ENCODE measurements around the gene LETMD1. TPM values are rescaled to one million over a fixed set of nuclear protein-coding genes. Genes with fewer than 3 reads are reported as not detected.

The LETMD1 gene
- total RNA-seq, 1 donor from 2014 or later: 64.3 TPM

DNA sequence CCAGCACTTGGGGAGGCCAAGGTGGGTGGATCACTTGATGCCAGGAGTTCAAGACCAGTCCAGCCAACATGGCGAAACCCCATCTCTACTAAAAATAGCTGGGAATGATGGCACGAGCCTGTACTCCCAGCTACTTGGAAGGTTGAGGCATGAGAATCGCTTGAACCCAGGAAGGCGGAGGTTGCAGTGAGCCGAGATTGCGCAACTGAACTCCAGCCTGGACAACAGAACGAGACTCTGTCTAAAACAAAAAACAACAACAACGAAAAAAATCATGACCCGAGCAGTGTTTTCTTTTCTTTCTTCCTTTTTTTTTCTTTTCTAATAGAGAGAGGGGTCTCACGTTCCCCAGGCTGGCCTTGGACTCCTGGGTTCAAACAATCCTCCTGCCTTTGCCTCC is 38.8 kb downstream of the LETMD1 start:
- H3K36me3 ChIP-seq: no peaks in the 10 kb centered on the region
- no peak overlapping the region for H3K27ac ChIP-seq
- no peaks in the 10 kb centered on the region for H3K9me3 ChIP-seq
- intact Hi-C loops (cut with DNase I): no loop called here
- no peak for DNase-seq (ENCODE audit: extremely low spot score in 2 of 2)
- no peaks in the 10 kb centered on the region for H3K27me3 ChIP-seq
- no peak overlapping the region for H3K4me3 ChIP-seq
- peaks cover 5% of the 10 kb centered on the region for H3K4me1 ChIP-seq
- TF ChIP-seq, protein P1, sequence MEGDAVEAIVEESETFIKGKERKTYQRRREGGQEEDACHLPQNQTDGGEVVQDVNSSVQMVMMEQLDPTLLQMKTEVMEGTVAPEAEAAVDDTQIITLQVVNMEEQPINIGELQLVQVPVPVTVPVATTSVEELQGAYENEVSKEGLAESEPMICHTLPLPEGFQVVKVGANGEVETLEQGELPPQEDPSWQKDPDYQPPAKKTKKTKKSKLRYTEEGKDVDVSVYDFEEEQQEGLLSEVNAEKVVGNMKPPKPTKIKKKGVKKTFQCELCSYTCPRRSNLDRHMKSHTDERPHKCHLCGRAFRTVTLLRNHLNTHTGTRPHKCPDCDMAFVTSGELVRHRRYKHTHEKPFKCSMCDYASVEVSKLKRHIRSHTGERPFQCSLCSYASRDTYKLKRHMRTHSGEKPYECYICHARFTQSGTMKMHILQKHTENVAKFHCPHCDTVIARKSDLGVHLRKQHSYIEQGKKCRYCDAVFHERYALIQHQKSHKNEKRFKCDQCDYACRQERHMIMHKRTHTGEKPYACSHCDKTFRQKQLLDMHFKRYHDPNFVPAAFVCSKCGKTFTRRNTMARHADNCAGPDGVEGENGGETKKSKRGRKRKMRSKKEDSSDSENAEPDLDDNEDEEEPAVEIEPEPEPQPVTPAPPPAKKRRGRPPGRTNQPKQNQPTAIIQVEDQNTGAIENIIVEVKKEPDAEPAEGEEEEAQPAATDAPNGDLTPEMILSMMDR (IDR thresholded peaks at IDR 0.05): no peak
- no peak for TF ChIP-seq POLR2A (IDR thresholded peaks at IDR 0.05)
- no peak for TF ChIP-seq POLR2AphosphoS5 (IDR thresholded peaks at IDR 0.05; ENCODE audit: insufficient read depth in 1 of 2, low read depth in 1 of 2)

DNA sequence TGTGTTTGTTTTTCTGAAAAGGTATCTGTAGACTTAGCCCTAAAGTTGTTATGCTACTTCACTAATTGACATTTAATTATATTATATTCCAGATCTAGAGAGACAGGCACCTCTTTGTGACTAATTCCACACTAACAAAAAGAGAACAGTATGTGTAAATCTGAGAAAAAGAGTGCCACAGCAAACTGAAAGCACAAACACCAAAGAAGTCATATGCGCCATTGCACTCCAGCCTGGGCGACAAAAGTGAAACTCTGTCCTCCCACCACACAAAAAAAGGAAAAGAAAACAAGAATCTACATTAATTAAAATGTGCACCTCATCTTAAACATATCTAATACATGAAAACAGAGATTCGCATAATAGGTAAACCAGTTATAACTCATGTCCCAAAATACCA is 39.7 kb downstream of the LETMD1 start:
- DNase-seq (ENCODE audit: extremely low spot score in 2 of 2): no peak
- Histone ChIP-seq H3K4me1 (no peaks in the 10 kb centered on the region), H3K36me3 (no peaks in the 10 kb centered on the region), H3K27ac (no peak overlapping the region), H3K4me3 (no peak overlapping the region), H3K9me3 (no peaks in the 10 kb centered on the region), H3K27me3 (no peaks in the 10 kb centered on the region)
- intact Hi-C loops (cut with DNase I): no loop called here
- TF ChIP-seq POLR2A (IDR thresholded peaks at IDR 0.05) (no peak), POLR2AphosphoS5 (IDR thresholded peaks at IDR 0.05; ENCODE audit: insufficient read depth in 1 of 2, low read depth in 1 of 2) (no peak)
- TF ChIP-seq, protein P1 (IDR thresholded peaks at IDR 0.05): no peak

DNA sequence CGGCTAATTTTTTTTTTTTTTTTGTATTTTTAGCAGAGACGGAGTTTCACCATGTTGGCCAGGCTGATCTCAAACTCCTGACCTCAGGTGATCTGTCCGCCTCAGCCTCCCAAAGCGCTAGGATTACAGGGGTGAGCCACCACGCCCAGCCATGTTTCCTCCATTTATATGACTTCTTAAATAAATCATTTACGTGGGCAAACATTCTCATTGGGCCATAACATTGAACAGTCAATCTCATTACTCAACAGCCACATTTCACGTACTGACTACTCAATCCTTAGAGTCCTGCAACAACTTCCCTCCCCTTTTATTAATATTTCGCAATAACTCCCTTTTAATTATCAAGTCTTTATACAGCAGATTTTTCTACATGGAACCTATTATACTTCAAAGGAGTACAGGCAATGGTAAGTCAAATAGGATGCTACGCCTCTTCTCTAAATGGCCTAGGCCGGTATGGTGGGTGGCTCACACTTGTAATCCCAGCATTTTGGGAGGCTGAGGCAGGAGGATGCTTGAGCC is 42.6 kb downstream of the LETMD1 start:
- Histone ChIP-seq H3K27me3 (no peaks in the 10 kb centered on the region), H3K4me3 (no peak overlapping the region), H3K9me3 (no peaks in the 10 kb centered on the region), H3K4me1 (no peaks in the 10 kb centered on the region), H3K36me3 (peaks cover 0 to 21% of the 10 kb centered on the region in 2 donors), H3K27ac (no peak overlapping the region)
- TF ChIP-seq POLR2AphosphoS5 (IDR thresholded peaks at IDR 0.05; ENCODE audit: insufficient read depth in 1 of 2, low read depth in 1 of 2) (no peak), POLR2A (IDR thresholded peaks at IDR 0.05) (no peak)
- TF ChIP-seq, protein P1 (IDR thresholded peaks at IDR 0.05): no peak
- DNase-seq (ENCODE audit: extremely low spot score in 2 of 2): no peak
- intact Hi-C loops (cut with DNase I): no loop called here

DNA sequence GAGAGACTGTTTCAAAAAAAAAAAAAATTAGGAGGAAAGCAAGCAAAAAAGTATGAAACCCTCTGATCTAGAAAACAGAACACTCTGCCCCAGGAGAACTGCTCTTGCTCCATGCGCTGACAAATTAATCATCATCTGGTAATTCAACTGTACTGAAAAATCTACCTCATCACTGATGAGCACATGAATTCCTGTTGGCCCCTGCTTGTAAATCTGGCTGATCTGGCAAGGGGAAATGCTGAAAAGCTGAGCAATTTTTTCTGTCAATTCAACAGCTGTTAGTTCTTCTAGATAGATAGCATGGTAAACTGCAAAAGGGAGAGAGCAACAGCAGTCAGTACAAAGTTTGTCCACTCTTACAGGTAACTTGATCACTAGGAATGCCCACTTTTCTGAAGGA is 50.5 kb downstream of the LETMD1 start:
- intact Hi-C loops (cut with DNase I): no loop called here
- Histone ChIP-seq H3K27me3 (no peaks in the 10 kb centered on the region), H3K9me3 (no peaks in the 10 kb centered on the region), H3K36me3 (peaks cover 2 to 93% of the 10 kb centered on the region in 2 donors), H3K4me3 (no peak overlapping the region), H3K4me1 (no peaks in the 10 kb centered on the region), H3K27ac (no peak overlapping the region)
- TF ChIP-seq, protein P1 (IDR thresholded peaks at IDR 0.05): no peak
- TF ChIP-seq POLR2AphosphoS5 (IDR thresholded peaks at IDR 0.05; ENCODE audit: insufficient read depth in 1 of 2, low read depth in 1 of 2) (no peak), POLR2A (IDR thresholded peaks at IDR 0.05) (no peak)
- DNase-seq (ENCODE audit: extremely low spot score in 2 of 2): no peak

DNA sequence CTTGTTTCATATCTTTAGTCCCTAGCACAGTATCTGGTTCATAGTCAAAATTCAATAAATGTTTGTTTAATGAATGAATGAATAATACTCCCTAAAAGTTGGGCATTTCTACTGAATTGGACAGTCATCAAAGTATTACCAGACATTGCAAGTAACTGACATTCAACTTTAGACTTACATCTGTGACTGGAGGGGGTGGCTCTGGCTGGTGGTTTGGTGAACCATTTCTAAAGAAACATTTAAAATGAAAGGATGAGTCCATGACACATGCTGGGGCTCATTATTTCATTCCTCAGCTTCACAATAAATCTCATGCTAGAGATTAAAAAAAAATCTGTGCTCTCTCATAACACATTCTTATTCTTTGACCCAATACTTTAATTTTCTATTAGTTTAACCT is 55.9 kb downstream of the LETMD1 start:
- Histone ChIP-seq H3K27me3 (no peaks in the 10 kb centered on the region), H3K9me3 (no peaks in the 10 kb centered on the region), H3K4me1 (no peaks in the 10 kb centered on the region), H3K4me3 (no peak overlapping the region), H3K36me3 (peaks cover 1 to 74% of the 10 kb centered on the region in 2 donors), H3K27ac (no peak overlapping the region)
- TF ChIP-seq, protein P1 (IDR thresholded peaks at IDR 0.05): no peak
- TF ChIP-seq POLR2AphosphoS5 (IDR thresholded peaks at IDR 0.05; ENCODE audit: insufficient read depth in 1 of 2, low read depth in 1 of 2) (no peak), POLR2A (IDR thresholded peaks at IDR 0.05) (no peak)
- intact Hi-C loops (cut with DNase I): no loop called here
- DNase-seq (ENCODE audit: extremely low spot score in 2 of 2): no peak
